Esophagus squamous epithelium (tissue), 5 donors: ENCODE measurements around the gene NFYB. TPM values are rescaled to one million over a fixed set of nuclear protein-coding genes. Genes with fewer than 3 reads are reported as not detected.
"Not testable (repeated sequence)": the region's sequence is repeated elsewhere in the genome, so short reads cannot be mapped to it uniquely, and the experiment has no call there.

Experiments
- DNase-seq: peaks from one replicate; lab custom pipeline; 2025; lab: John Stamatoyannopoulos, UW
- H3K27ac ChIP-seq, 4 donors: fragments of 200-600 bp; sonication (generic); one replicate each; pipeline ENCODE4 v1.5.1; 2016 to 2019; ENCODE audit warnings: mild to moderate bottlenecking in 1 of 4
- H3K27me3 ChIP-seq, 4 donors: fragments of 200-600 bp; sonication (generic); 1 replicate in 3 of 4; 2 replicates in 1 of 4; pipeline versions ENCODE4 v1.5.1 to v1.6.0; 2017 to 2021; ENCODE audit warnings: antibody characterized with exemption in 1 of 4
- H3K36me3 ChIP-seq, 3 donors: fragments of 200-600 bp; sonication (generic); one replicate each; pipeline ENCODE4 v1.5.1; 2016 to 2019
- H3K4me1 ChIP-seq, 3 donors: fragments of 200-600 bp; sonication (generic); one replicate each; pipeline ENCODE4 v1.5.1; 2017 to 2019
- H3K4me3 ChIP-seq, 4 donors: fragments of 200-600 bp; sonication (generic); 1 replicate in 3 of 4; 2 replicates in 1 of 4; pipeline ENCODE4 v1.5.1; 2016 to 2019; ENCODE audit warnings: mild to moderate bottlenecking in 2 of 4, moderate library complexity in 1 of 4
- H3K9me3 ChIP-seq, 3 donors: fragments of 200-600 bp; sonication (generic); one replicate each; pipeline ENCODE4 v1.5.1; 2016 to 2019
- CTCF ChIP-seq, 6 experiments: fragments of 450-650 bp in 4 of 6; fragments of 200-600 bp in 2 of 6; sonication (generic) in 2 of 6; IDR thresholded peaks; one replicate each; pipeline ENCODE4 v1.5.1; 2016 to 2019; ENCODE audit warnings: antibody characterized with exemption in 6 of 6, mild to moderate bottlenecking in 4 of 6, moderate library complexity in 4 of 6
- POLR2A ChIP-seq, 4 donors: fragments of 450-650 bp; IDR thresholded peaks; one replicate each; pipeline ENCODE4 v1.6.1; 2017; ENCODE audit warnings: antibody characterized with exemption in 4 of 4, mild to moderate bottlenecking in 4 of 4, moderate library complexity in 3 of 4
- WGBS, 2 donors: methylation state at CpG; one replicate each; pipeline ENCODE4 v1.1.5; 2018; 5-methylcytosine and 5-hydroxymethylcytosine counted together
- intact Hi-C: fragments of 100-400 bp; cut with DNase I; formaldehyde crosslinking; loops from one replicate; pipeline ENCODE4 v1.15.0; 2022
- total RNA-seq, 4 donors: library from RNA; depleted of rRNA; stranded (reverse); fragments of >200 nt; gene quantifications; one replicate each; pipeline ENCODE4 v1.1.0, GENCODE V29; 2016
- donor health status: DM: yes; HTN: yes; CAD: no.

NFYB gene
- total RNA-seq, 4 donors from 2014 or later = 8.1 to 31.5 (median 12.9) TPM

DNA sequence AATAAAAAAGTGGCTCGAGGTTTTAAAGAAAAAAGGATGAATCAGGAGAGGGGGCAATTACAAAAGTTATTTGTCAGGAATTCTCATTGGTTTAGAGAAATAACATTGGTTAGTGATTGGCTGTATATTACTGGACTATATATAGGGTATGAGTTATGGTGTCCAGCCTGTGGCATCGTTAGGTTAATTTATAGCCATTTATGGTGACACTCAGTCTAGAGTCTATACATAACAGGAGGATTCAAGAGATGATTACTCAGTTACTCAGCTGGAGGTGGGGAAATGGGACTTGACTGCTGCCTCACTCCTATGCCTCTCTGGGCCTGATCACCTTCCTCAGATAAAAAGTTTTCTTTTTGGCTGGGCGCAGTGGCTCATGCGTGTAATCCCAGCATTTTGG lies 25.6 kb upstream of the NFYB start:
- TF ChIP-seq POLR2A (IDR thresholded peaks at IDR 0.05) (no peak), CTCF (IDR thresholded peaks at IDR 0.05) (no peak)
- no peak for DNase-seq
- 84 to 86% methylated on average over 4 of the region's 4 CpGs for WGBS, 2 donors
- H3K27ac ChIP-seq = no peak overlapping the region
- no peaks in the 10 kb centered on the region for H3K4me1 ChIP-seq
- intact Hi-C loops = no loop called here
- no peak overlapping the region for H3K4me3 ChIP-seq
- no peaks in the 10 kb centered on the region for H3K27me3 ChIP-seq
- H3K36me3 ChIP-seq = no peaks in the 10 kb centered on the region
- H3K9me3 ChIP-seq = no peaks in the 10 kb centered on the region

GRCh38 chr12:104163028-104163427 lies 25.0 kb upstream of the NFYB start:
- 61 to 68% methylated on average over 3 of the region's 3 CpGs for WGBS, 2 donors
- H3K27ac ChIP-seq, H3K36me3 ChIP-seq, H3K9me3 ChIP-seq, intact Hi-C loops, DNase-seq, H3K27me3 ChIP-seq, H3K4me1 ChIP-seq, H3K4me3 ChIP-seq: not testable (repeated sequence)

DNA sequence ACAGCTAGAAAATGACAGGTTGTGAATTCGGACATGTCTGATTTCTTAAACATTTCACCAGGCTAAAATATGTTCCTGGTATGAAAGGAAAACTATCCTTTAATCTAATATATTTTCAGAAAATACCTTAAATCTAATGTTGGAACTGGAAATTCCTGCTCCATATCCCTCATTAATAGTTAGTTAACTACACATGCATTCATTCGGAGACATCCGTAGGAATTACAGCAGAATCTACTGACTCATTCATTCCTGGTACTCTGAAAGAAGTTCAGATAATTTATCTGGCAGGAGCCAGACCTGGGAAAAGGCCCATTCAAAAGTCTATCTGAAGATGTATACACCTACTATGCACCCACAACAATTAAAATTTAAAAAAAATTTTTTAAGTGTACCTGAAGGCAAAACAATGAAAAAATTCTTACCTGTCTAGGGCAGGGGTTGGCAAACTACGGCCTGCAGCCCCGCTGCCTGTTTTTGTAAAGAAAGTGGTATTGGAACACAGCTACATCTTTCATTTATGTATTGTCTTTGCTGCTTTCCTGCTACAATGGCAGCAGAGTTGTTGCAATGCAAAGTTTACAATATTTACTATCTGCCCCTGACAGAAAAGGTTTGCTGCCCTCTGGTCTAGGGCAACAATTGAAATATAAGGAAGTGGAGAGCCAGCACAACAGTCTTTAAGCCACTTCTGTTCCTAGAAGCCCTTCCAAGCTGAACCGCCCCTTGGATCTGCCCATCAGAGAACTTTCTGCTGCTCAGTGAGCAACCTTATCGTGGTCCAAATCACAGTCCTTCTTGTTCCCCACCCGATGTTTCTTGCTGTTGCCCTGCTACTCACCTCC lies 17.9 kb upstream of the NFYB start:
- no peak overlapping the region for H3K4me3 ChIP-seq
- H3K27ac ChIP-seq = no peak overlapping the region
- H3K36me3 ChIP-seq = no peaks in the 10 kb centered on the region
- WGBS, 2 donors = 85 to 93% methylated on average over 8 of the region's 8 CpGs
- intact Hi-C loops = no loop called here
- no peaks in the 10 kb centered on the region for H3K9me3 ChIP-seq
- no peaks in the 10 kb centered on the region for H3K4me1 ChIP-seq
- DNase-seq = no peak
- H3K27me3 ChIP-seq = no peaks in the 10 kb centered on the region
- TF ChIP-seq CTCF (IDR thresholded peaks at IDR 0.05) (no peak), POLR2A (IDR thresholded peaks at IDR 0.05) (no peak)

DNA sequence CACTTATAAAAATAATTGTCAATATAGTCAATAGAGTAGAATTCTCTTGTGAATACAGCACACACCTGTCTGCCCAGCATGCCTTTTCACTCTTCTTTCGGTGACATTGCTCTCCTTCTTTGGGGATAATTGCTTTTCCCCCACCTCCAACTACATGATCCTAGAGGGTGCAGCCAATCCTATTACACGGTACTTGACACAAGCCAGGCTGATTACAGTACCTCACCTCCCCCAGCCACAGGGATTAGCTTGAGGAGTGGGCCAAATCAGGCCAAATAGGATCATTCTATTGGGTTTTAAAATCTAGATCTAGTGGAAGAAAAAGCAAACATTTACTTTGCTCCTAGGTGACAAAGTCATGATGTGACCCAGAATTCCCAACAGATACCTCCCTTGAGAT lies 16.8 kb upstream of the NFYB start:
- Histone ChIP-seq H3K27ac (no peak overlapping the region), H3K36me3 (no peaks in the 10 kb centered on the region), H3K9me3 (no peaks in the 10 kb centered on the region), H3K27me3 (no peaks in the 10 kb centered on the region), H3K4me1 (no peaks in the 10 kb centered on the region), H3K4me3 (no peak overlapping the region)
- no peak for DNase-seq
- 68 to 95% methylated on average over 2 of the region's 2 CpGs for WGBS, 2 donors
- intact Hi-C loops = no loop called here
- no peak for TF ChIP-seq CTCF (IDR thresholded peaks at IDR 0.05)
- TF ChIP-seq POLR2A (IDR thresholded peaks at IDR 0.05) = no peak

- H3K27me3 ChIP-seq = no peaks in the 10 kb centered on the region
- H3K27ac ChIP-seq = no peak overlapping the region
- no peak for DNase-seq
- no peaks in the 10 kb centered on the region for H3K9me3 ChIP-seq
- H3K4me1 ChIP-seq = no peaks in the 10 kb centered on the region
- H3K4me3 ChIP-seq = no peak overlapping the region
- no peaks in the 10 kb centered on the region for H3K36me3 ChIP-seq
- no peak for TF ChIP-seq CTCF (IDR thresholded peaks at IDR 0.05)
- TF ChIP-seq POLR2A (IDR thresholded peaks at IDR 0.05) = no peak
- WGBS, 2 donors = 60 to 64% methylated on average over 4 of the region's 4 CpGs
- intact Hi-C loops = no loop called here
Observed at GRCh38 chr12:104154286-104154685, 16.3 kb upstream of the NFYB start.
